ENCODE data around the gene IP6K3. TPM values are rescaled to one million over a fixed set of nuclear protein-coding genes. Genes with fewer than 3 reads are reported as not detected.

The IP6K3 gene
- total and polyA plus RNA-seq, 5 donors from 2014 or later: not detected

DNA sequence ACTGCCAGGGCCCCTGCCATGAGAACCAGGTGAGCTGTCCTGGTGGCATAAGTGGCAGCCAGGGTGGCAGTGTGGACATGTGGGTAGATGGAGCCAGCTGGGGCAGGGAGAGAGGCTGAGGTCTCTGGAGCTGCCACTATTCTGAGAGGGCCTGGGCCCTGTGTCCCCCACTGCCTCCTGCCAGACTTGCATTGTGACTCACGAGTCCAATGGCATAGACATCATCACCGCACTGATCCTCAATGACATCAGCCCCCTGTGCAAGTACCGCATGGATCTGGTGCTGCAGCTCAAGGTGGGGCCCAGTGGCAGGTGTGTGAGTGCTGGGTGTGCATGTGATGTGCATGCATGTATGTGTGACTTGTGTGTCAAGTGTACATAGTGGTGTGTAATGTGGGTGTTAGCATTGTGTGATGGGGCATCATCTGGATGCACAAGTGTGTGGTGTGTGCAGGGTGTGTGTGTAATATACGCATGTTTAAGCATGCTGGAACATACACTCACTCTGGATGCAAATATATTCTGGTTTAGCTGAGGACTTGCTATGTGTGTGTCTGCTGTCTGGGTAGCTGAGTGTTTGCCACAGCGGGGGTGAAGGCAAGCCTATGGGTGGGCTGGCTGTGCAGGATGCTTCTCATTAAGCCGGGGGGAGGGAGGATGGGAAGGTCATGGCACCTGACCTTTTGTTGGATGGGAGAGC, 60.3 kb downstream of the IP6K3 start:
- peaks cover 13% of the 10 kb centered on the region for H3K4me1 ChIP-seq (ENCODE audit: control insufficient read depth, insufficient read depth, low read length, poor library complexity, severe bottlenecking)

DNA sequence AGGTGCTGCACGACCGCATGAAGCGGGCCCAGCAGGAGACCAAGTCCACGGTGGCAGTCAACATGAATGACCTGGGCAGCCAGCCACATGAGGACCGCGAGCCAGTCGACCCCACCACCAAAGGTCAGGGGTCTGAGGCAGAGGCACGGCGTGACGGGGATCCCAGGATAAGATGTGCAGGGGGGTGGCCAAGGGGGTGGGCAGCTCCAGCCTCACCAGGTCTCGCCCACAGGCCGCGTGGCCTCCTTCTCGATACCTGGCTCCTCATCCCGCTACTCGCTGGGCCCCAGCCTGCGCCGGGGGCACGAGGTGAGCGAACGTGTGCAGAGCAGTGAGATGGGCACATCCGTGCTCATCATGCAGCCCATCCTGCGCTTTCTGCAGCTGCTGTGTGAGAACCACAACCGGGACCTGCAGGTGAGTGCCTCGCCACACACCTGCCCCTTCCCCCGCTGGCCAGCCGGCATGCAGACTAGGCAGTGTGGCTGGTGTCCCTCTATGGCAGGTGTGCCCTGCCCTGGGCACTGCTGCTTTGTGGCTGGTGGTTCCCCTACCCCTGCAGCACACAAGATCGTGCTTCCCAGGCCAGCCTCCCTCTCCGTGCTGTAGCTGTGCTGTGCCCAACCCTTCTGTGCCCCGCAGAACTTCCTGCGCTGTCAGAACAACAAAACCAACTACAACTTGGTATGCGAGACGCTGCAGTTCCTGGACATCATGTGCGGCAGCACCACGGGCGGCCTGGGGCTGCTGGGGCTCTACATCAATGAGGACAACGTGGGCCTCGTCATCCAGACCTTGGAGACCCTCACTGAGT, 61.1 kb downstream of the IP6K3 start:
- DNase-seq (no peak), ATAC-seq (ENCODE audit: low read depth in 2 of 2) (no peak)
- H3K27me3 Mint-ChIP-seq: no peaks in the 10 kb centered on the region
- Histone ChIP-seq H3K4me1 (ENCODE audit: control insufficient read depth, insufficient read depth, low read length, poor library complexity, severe bottlenecking) (peaks cover 13% of the 10 kb centered on the region), H3K27ac (ENCODE audit: insufficient read depth, low read length, poor library complexity, severe bottlenecking) (no peak overlapping the region), H3K9me3 (ENCODE audit: control insufficient read depth in 2 of 2, low read length in 2 of 2) (no peaks in the 10 kb centered on the region), H3K4me3 (ENCODE audit: low read depth, low read length) (no peak overlapping the region), H3K27me3 (ENCODE audit: control insufficient read depth, insufficient read depth, low read length) (no peaks in the 10 kb centered on the region), H3K36me3 (ENCODE audit: control insufficient read depth, insufficient read depth, low read length) (peaks cover 77% of the 10 kb centered on the region)
- H3K4me1 Mint-ChIP-seq: peaks cover 0 to 19% (median 5%) of the 10 kb centered on the region in 4 donors
- H3K9me3 Mint-ChIP-seq: no peaks in the 10 kb centered on the region
- H3K36me3 Mint-ChIP-seq: peaks cover 42% of the 10 kb centered on the region
- H3K27ac Mint-ChIP-seq: no peak overlapping the region
- no peak overlapping the region for H3K4me3 Mint-ChIP-seq

More for the DNA sequence above, 60.3 kb downstream of the IP6K3 start:
- Histone ChIP-seq H3K36me3 (ENCODE audit: control insufficient read depth, insufficient read depth, low read length) (peaks cover 80% of the 10 kb centered on the region), H3K9me3 (ENCODE audit: control insufficient read depth in 2 of 2, low read length in 2 of 2) (no peaks in the 10 kb centered on the region), H3K27me3 (ENCODE audit: control insufficient read depth, insufficient read depth, low read length) (no peaks in the 10 kb centered on the region), H3K27ac (ENCODE audit: insufficient read depth, low read length, poor library complexity, severe bottlenecking) (no peak overlapping the region), H3K4me3 (ENCODE audit: low read depth, low read length) (no peak overlapping the region)
- Mint-ChIP-seq H3K4me1 (peaks cover 0 to 17% (median 7%) of the 10 kb centered on the region in 4 donors), H3K4me3 (no peak overlapping the region), H3K9me3 (no peaks in the 10 kb centered on the region), H3K27me3 (no peaks in the 10 kb centered on the region), H3K27ac (no peak overlapping the region), H3K36me3 (peaks cover 39% of the 10 kb centered on the region)
- DNase-seq (no peak), ATAC-seq (ENCODE audit: low read depth in 2 of 2) (no peak)

- H3K9me3 Mint-ChIP-seq: no peaks in the 10 kb centered on the region
- DNase-seq (no peak), ATAC-seq (ENCODE audit: low read depth in 2 of 2) (no peak)
- Histone ChIP-seq H3K4me1 (ENCODE audit: control insufficient read depth, insufficient read depth, low read length, poor library complexity, severe bottlenecking) (peaks cover 13% of the 10 kb centered on the region), H3K9me3 (ENCODE audit: control insufficient read depth in 2 of 2, low read length in 2 of 2) (no peaks in the 10 kb centered on the region), H3K27me3 (ENCODE audit: control insufficient read depth, insufficient read depth, low read length) (no peaks in the 10 kb centered on the region), H3K27ac (ENCODE audit: insufficient read depth, low read length, poor library complexity, severe bottlenecking) (no peak overlapping the region), H3K4me3 (ENCODE audit: low read depth, low read length) (no peak overlapping the region), H3K36me3 (ENCODE audit: control insufficient read depth, insufficient read depth, low read length) (peaks cover 77% of the 10 kb centered on the region)
- H3K4me3 Mint-ChIP-seq: no peak overlapping the region
- peaks cover 43% of the 10 kb centered on the region for H3K36me3 Mint-ChIP-seq
- peaks cover 0 to 19% (median 5%) of the 10 kb centered on the region in 4 donors for H3K4me1 Mint-ChIP-seq
- H3K27me3 Mint-ChIP-seq: no peaks in the 10 kb centered on the region
- H3K27ac Mint-ChIP-seq: no peak overlapping the region
These were observed 61.7 kb downstream of the IP6K3 start for GRCh38 chr6:33684983-33685382.

- H3K4me1 ChIP-seq (ENCODE audit: control insufficient read depth, insufficient read depth, low read length, poor library complexity, severe bottlenecking): peaks cover 13% of the 10 kb centered on the region
- H3K9me3 ChIP-seq (ENCODE audit: control insufficient read depth in 2 of 2, low read length in 2 of 2): no peaks in the 10 kb centered on the region
- H3K9me3 Mint-ChIP-seq: no peaks in the 10 kb centered on the region
- peaks cover 0 to 19% (median 4%) of the 10 kb centered on the region in 4 donors for H3K4me1 Mint-ChIP-seq
- ATAC-seq (ENCODE audit: low read depth in 2 of 2) (no peak), DNase-seq (no peak)
- peaks cover 77% of the 10 kb centered on the region for H3K36me3 ChIP-seq (ENCODE audit: control insufficient read depth, insufficient read depth, low read length)
- peaks cover 41% of the 10 kb centered on the region for H3K36me3 Mint-ChIP-seq
- no peaks in the 10 kb centered on the region for H3K27me3 ChIP-seq (ENCODE audit: control insufficient read depth, insufficient read depth, low read length)
- H3K27me3 Mint-ChIP-seq: no peaks in the 10 kb centered on the region
- H3K4me3 ChIP-seq (ENCODE audit: low read depth, low read length): no peak overlapping the region
- H3K27ac Mint-ChIP-seq: peak overlapping the region in 1 of 3 donors; percentile 81
- no peak overlapping the region for H3K4me3 Mint-ChIP-seq
- H3K27ac ChIP-seq (ENCODE audit: insufficient read depth, low read length, poor library complexity, severe bottlenecking): no peak overlapping the region
These were observed 62.2 kb downstream of the IP6K3 start for GRCh38 chr6:33684428-33684896.

DNA sequence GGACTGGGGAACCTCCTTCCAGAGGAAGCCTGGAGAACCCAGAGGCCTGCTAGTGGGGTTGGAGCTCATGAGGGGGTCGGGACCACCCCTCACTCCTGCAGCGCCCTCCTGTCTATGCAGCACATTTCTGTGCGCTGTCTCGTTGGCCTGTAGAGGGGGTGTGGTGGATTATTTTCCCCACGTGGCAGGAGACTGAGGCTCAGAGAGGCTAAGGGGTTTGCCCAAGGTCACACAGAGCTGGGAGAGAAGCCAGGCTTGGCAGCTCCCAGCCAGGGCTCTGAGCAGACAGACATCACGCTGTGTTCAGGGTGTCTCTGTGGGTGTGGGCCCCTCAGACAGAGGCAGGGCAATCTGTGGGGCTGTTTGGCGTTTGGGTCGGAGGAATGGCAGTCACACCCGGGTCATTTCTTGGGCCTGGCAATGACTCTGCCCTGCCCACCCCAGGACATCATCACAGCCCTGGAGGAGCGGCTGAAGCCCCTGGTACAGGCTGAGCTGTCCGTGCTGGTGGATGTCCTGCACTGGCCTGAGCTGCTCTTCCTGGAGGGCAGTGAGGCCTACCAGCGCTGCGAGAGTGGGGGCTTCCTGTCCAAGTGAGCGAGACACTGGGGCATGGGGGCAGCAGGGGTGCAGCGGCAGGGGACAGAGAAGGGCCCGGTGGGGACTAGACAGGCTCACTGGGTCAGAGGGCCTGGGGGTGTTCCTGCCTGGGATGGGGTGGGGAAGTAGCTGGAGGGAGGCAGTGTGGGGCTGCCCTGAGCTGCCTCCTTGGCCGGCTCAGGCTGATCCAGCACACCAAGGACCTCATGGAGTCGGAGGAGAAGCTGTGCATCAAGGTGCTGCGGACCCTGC, 62.9 kb downstream of the IP6K3 start:
- Histone ChIP-seq H3K36me3 (ENCODE audit: control insufficient read depth, insufficient read depth, low read length) (peaks cover 77% of the 10 kb centered on the region), H3K4me1 (ENCODE audit: control insufficient read depth, insufficient read depth, low read length, poor library complexity, severe bottlenecking) (peaks cover 13% of the 10 kb centered on the region), H3K9me3 (ENCODE audit: control insufficient read depth in 2 of 2, low read length in 2 of 2) (no peaks in the 10 kb centered on the region), H3K4me3 (ENCODE audit: low read depth, low read length) (no peak overlapping the region), H3K27ac (ENCODE audit: insufficient read depth, low read length, poor library complexity, severe bottlenecking) (peak overlapping the region; percentile 37), H3K27me3 (ENCODE audit: control insufficient read depth, insufficient read depth, low read length) (no peaks in the 10 kb centered on the region)
- Mint-ChIP-seq H3K4me3 (no peak overlapping the region), H3K27me3 (no peaks in the 10 kb centered on the region), H3K9me3 (no peaks in the 10 kb centered on the region), H3K27ac (peak overlapping the region in 2 of 3 donors; percentile 81 to 89), H3K4me1 (peaks cover 0 to 19% (median 3%) of the 10 kb centered on the region in 4 donors), H3K36me3 (peaks cover 38% of the 10 kb centered on the region)
- ATAC-seq (ENCODE audit: low read depth in 2 of 2) (no peak), DNase-seq (no peak)

GRCh38 chr6:33683051-33683571, 63.6 kb downstream of the IP6K3 start:
- H3K36me3 Mint-ChIP-seq: peaks cover 38% of the 10 kb centered on the region
- peak in 1 of 3 donors; percentile 68 for DNase-seq

GRCh38 chr6:33682341-33682740, 64.4 kb downstream of the IP6K3 start:
- peaks cover 41% of the 10 kb centered on the region for H3K36me3 Mint-ChIP-seq
- no peak overlapping the region for H3K27ac ChIP-seq (ENCODE audit: insufficient read depth, low read length, poor library complexity, severe bottlenecking)
- no peaks in the 10 kb centered on the region for H3K9me3 ChIP-seq (ENCODE audit: control insufficient read depth in 2 of 2, low read length in 2 of 2)
- no peak overlapping the region for H3K4me3 Mint-ChIP-seq
- H3K36me3 ChIP-seq (ENCODE audit: control insufficient read depth, insufficient read depth, low read length): peaks cover 79% of the 10 kb centered on the region
- ATAC-seq (ENCODE audit: low read depth in 2 of 2) (no peak), DNase-seq (no peak)
- H3K27ac Mint-ChIP-seq: peak overlapping the region in 2 of 3 donors; percentile 72 to 84
- H3K4me1 ChIP-seq (ENCODE audit: control insufficient read depth, insufficient read depth, low read length, poor library complexity, severe bottlenecking): peaks cover 13% of the 10 kb centered on the region
- H3K4me3 ChIP-seq (ENCODE audit: low read depth, low read length): no peak overlapping the region
- no peaks in the 10 kb centered on the region for H3K9me3 Mint-ChIP-seq
- no peaks in the 10 kb centered on the region for H3K27me3 Mint-ChIP-seq
- H3K27me3 ChIP-seq (ENCODE audit: control insufficient read depth, insufficient read depth, low read length): no peaks in the 10 kb centered on the region
- peaks cover 0 to 19% (median 3%) of the 10 kb centered on the region in 4 donors for H3K4me1 Mint-ChIP-seq

More at GRCh38 chr6:33683051-33683571, 63.6 kb downstream of the IP6K3 start:
- H3K4me1 ChIP-seq (ENCODE audit: control insufficient read depth, insufficient read depth, low read length, poor library complexity, severe bottlenecking): peaks cover 13% of the 10 kb centered on the region
- H3K4me3 Mint-ChIP-seq: no peak overlapping the region
- peak overlapping the region; percentile 37 for H3K27ac ChIP-seq (ENCODE audit: insufficient read depth, low read length, poor library complexity, severe bottlenecking)
- H3K9me3 ChIP-seq (ENCODE audit: control insufficient read depth in 2 of 2, low read length in 2 of 2): no peaks in the 10 kb centered on the region
- peak; percentile 54 to 68 for ATAC-seq (ENCODE audit: low read depth in 2 of 2)
- no peak overlapping the region for H3K4me3 ChIP-seq (ENCODE audit: low read depth, low read length)
- H3K36me3 ChIP-seq (ENCODE audit: control insufficient read depth, insufficient read depth, low read length): peaks cover 76% of the 10 kb centered on the region
- no peaks in the 10 kb centered on the region for H3K9me3 Mint-ChIP-seq
- no peaks in the 10 kb centered on the region for H3K27me3 Mint-ChIP-seq
- peaks cover 0 to 19% (median 3%) of the 10 kb centered on the region in 4 donors for H3K4me1 Mint-ChIP-seq
- no peaks in the 10 kb centered on the region for H3K27me3 ChIP-seq (ENCODE audit: control insufficient read depth, insufficient read depth, low read length)
- peak overlapping the region; percentile 72 to 89 (median 81) for H3K27ac Mint-ChIP-seq
